ENCODE data around the gene RTP5.

RTP5 gene

GRCh38 chr2:241862775-241863535 lies 6.6 kb upstream of the RTP5 start:
- DNase-seq (ENCODE audit: low spot score): no peak
- no peak for TF ChIP-seq CTCF (IDR thresholded peaks at IDR 0.05; ENCODE audit: borderline replicate concordance, control extremely low read depth, extremely low read depth, insufficient read depth, missing control alignments)
- in situ Hi-C loops (cut with MboI; ENCODE audit: low sequenced_read_pairs, unreplicated experiment): no loop called here

GRCh38 chr2:241863536-241863954 lies 6.0 kb upstream of the RTP5 start:
- DNase-seq (ENCODE audit: low spot score): peak; percentile 73

GRCh38 chr2:241864168-241864849 lies 5.2 kb upstream of the RTP5 start:
- in situ Hi-C loops (cut with MboI; ENCODE audit: low sequenced_read_pairs, unreplicated experiment): no loop called here
- DNase-seq (ENCODE audit: low spot score): no peak
- TF ChIP-seq CTCF (IDR thresholded peaks at IDR 0.05; ENCODE audit: borderline replicate concordance, control extremely low read depth, extremely low read depth, insufficient read depth, missing control alignments): no peak

More at GRCh38 chr2:241863536-241863954, 6.0 kb upstream of the RTP5 start:
- in situ Hi-C loops (cut with MboI; ENCODE audit: low sequenced_read_pairs, unreplicated experiment): no loop called here
- TF ChIP-seq CTCF (IDR thresholded peaks at IDR 0.05; ENCODE audit: borderline replicate concordance, control extremely low read depth, extremely low read depth, insufficient read depth, missing control alignments): no peak

- TF ChIP-seq CTCF (IDR thresholded peaks at IDR 0.05; ENCODE audit: borderline replicate concordance, control extremely low read depth, extremely low read depth, insufficient read depth, missing control alignments): no peak
- DNase-seq (ENCODE audit: low spot score): no peak
- in situ Hi-C loops (cut with MboI; ENCODE audit: low sequenced_read_pairs, unreplicated experiment): no loop called here
These were observed 4.7 kb upstream of the RTP5 start for GRCh38 chr2:241864850-241865213.

GRCh38 chr2:241865416-241865956 lies 4.0 kb upstream of the RTP5 start:
- in situ Hi-C loops (cut with MboI; ENCODE audit: low sequenced_read_pairs, unreplicated experiment): no loop called here
- no peak for DNase-seq (ENCODE audit: low spot score)
- no peak for TF ChIP-seq CTCF (IDR thresholded peaks at IDR 0.05; ENCODE audit: borderline replicate concordance, control extremely low read depth, extremely low read depth, insufficient read depth, missing control alignments)

GRCh38 chr2:241865957-241866789 lies 3.4 kb upstream of the RTP5 start:
- DNase-seq (ENCODE audit: low spot score): no peak
- TF ChIP-seq CTCF (IDR thresholded peaks at IDR 0.05; ENCODE audit: borderline replicate concordance, control extremely low read depth, extremely low read depth, insufficient read depth, missing control alignments): no peak
- in situ Hi-C loops (cut with MboI; ENCODE audit: low sequenced_read_pairs, unreplicated experiment): no loop called here

Data from GM13976 (cell line).